LNCAP (cell line): ENCODE results near the gene WNT2B.

ENCODE experiments used
- CTCF ChIP-seq: fragments of 450-650 bp; IDR thresholded peaks from 2 replicates; pipeline ENCODE4 v1.5.1; 2017; ENCODE audit warnings: mild to moderate bottlenecking

The WNT2B gene

GRCh38 chr1:112557385-112557784 lies 48.6 kb downstream of the WNT2B start:
- TF ChIP-seq CTCF = no peak

GRCh38 chr1:112558634-112559033 lies 49.9 kb downstream of the WNT2B start:
- no peak for TF ChIP-seq CTCF

- TF ChIP-seq CTCF = no peak
Observed at GRCh38 chr1:112563341-112563740, 54.6 kb downstream of the WNT2B start.

GRCh38 chr1:112564081-112564480 lies 55.3 kb downstream of the WNT2B start:
- TF ChIP-seq CTCF = no peak

- no peak for TF ChIP-seq CTCF
Observed at GRCh38 chr1:112565800-112566199, 57.0 kb downstream of the WNT2B start.

- TF ChIP-seq CTCF = no peak
Observed at GRCh38 chr1:112575154-112575804, 66.5 kb downstream of the WNT2B start.

GRCh38 chr1:112576240-112576639 lies 67.5 kb downstream of the WNT2B start:
- no peak for TF ChIP-seq CTCF
